Mucosa of stomach (tissue), 1 donor: ENCODE data around the gene LRRC8B.

Experiments
- H3K27me3 ChIP-seq: one replicate; pipeline ENCODE4 v1.7.0; 2013; ENCODE audit warnings: mild to moderate bottlenecking, low read length; ENCODE audit not compliant: control insufficient read depth, insufficient read depth
- H3K36me3 ChIP-seq: one replicate; pipeline ENCODE4 v1.7.0; 2013; ENCODE audit warnings: low read length; ENCODE audit not compliant: control insufficient read depth, insufficient read depth
- H3K4me1 ChIP-seq: one replicate; pipeline ENCODE4 v1.7.0; 2013; ENCODE audit warnings: mild to moderate bottlenecking, low read length; ENCODE audit not compliant: control insufficient read depth, insufficient read depth
- H3K4me3 ChIP-seq: one replicate; pipeline ENCODE4 v1.7.0; 2013; ENCODE audit warnings: low read length
- H3K9ac ChIP-seq: one replicate; pipeline ENCODE4 v1.7.0; 2013; ENCODE audit warnings: mild to moderate bottlenecking, low read length, moderate library complexity
- H3K9me3 ChIP-seq: one replicate; pipeline ENCODE4 v1.7.0; 2013; ENCODE audit warnings: mild to moderate bottlenecking, low read length, moderate library complexity; ENCODE audit not compliant: control insufficient read depth
- donor health status: Pancreatic carcinoma.

LRRC8B gene

GRCh38 chr1:89556726-89557444, 32.3 kb downstream of the LRRC8B start:
- Histone ChIP-seq H3K4me1 (peaks cover 6% of the 10 kb centered on the region), H3K36me3 (no peaks in the 10 kb centered on the region), H3K4me3 (no peak overlapping the region), H3K9me3 (no peaks in the 10 kb centered on the region), H3K9ac (no peak overlapping the region), H3K27me3 (no peaks in the 10 kb centered on the region)

- no peaks in the 10 kb centered on the region for H3K36me3 ChIP-seq
- peaks cover 6% of the 10 kb centered on the region for H3K4me1 ChIP-seq
- H3K9ac ChIP-seq, result no peak overlapping the region
- no peaks in the 10 kb centered on the region for H3K27me3 ChIP-seq
- H3K4me3 ChIP-seq, result no peak overlapping the region
- no peaks in the 10 kb centered on the region for H3K9me3 ChIP-seq
Observed at GRCh38 chr1:89557445-89557825, 32.8 kb downstream of the LRRC8B start.

- Histone ChIP-seq H3K4me3 (no peak overlapping the region), H3K4me1 (peaks cover 6% of the 10 kb centered on the region), H3K9me3 (no peaks in the 10 kb centered on the region), H3K36me3 (no peaks in the 10 kb centered on the region), H3K27me3 (no peaks in the 10 kb centered on the region), H3K9ac (no peak overlapping the region)
Observed at GRCh38 chr1:89557956-89558355, 33.3 kb downstream of the LRRC8B start.

- Histone ChIP-seq H3K36me3 (no peaks in the 10 kb centered on the region), H3K9me3 (no peaks in the 10 kb centered on the region), H3K9ac (no peak overlapping the region), H3K4me3 (no peak overlapping the region), H3K4me1 (no peaks in the 10 kb centered on the region), H3K27me3 (no peaks in the 10 kb centered on the region)
Observed at GRCh38 chr1:89563957-89564604, 39.5 kb downstream of the LRRC8B start.

- H3K4me1 ChIP-seq, result no peaks in the 10 kb centered on the region
- H3K9me3 ChIP-seq, result no peaks in the 10 kb centered on the region
- H3K27me3 ChIP-seq, result no peaks in the 10 kb centered on the region
- no peak overlapping the region for H3K9ac ChIP-seq
- H3K36me3 ChIP-seq, result no peaks in the 10 kb centered on the region
- no peak overlapping the region for H3K4me3 ChIP-seq
Observed at GRCh38 chr1:89565521-89565920, 40.9 kb downstream of the LRRC8B start.

GRCh38 chr1:89566761-89567174, 42.1 kb downstream of the LRRC8B start:
- no peaks in the 10 kb centered on the region for H3K36me3 ChIP-seq
- no peaks in the 10 kb centered on the region for H3K27me3 ChIP-seq
- no peak overlapping the region for H3K9ac ChIP-seq
- H3K4me3 ChIP-seq, result no peak overlapping the region
- no peaks in the 10 kb centered on the region for H3K4me1 ChIP-seq
- no peaks in the 10 kb centered on the region for H3K9me3 ChIP-seq

- Histone ChIP-seq H3K4me1 (no peaks in the 10 kb centered on the region), H3K36me3 (no peaks in the 10 kb centered on the region), H3K9me3 (no peaks in the 10 kb centered on the region), H3K27me3 (no peaks in the 10 kb centered on the region), H3K4me3 (no peak overlapping the region), H3K9ac (no peak overlapping the region)
Observed at GRCh38 chr1:89567797-89568196, 43.2 kb downstream of the LRRC8B start.

GRCh38 chr1:89573410-89573809, 48.8 kb downstream of the LRRC8B start:
- no peak overlapping the region for H3K9ac ChIP-seq
- H3K9me3 ChIP-seq, result no peaks in the 10 kb centered on the region
- H3K4me1 ChIP-seq, result no peaks in the 10 kb centered on the region
- H3K36me3 ChIP-seq, result no peaks in the 10 kb centered on the region
- no peaks in the 10 kb centered on the region for H3K27me3 ChIP-seq
- H3K4me3 ChIP-seq, result no peak overlapping the region

GRCh38 chr1:89574621-89575020, 50.0 kb downstream of the LRRC8B start:
- no peaks in the 10 kb centered on the region for H3K9me3 ChIP-seq
- H3K4me3 ChIP-seq, result no peak overlapping the region
- H3K9ac ChIP-seq, result no peak overlapping the region
- no peaks in the 10 kb centered on the region for H3K27me3 ChIP-seq
- H3K4me1 ChIP-seq, result no peaks in the 10 kb centered on the region
- H3K36me3 ChIP-seq, result no peaks in the 10 kb centered on the region

- no peaks in the 10 kb centered on the region for H3K36me3 ChIP-seq
- no peaks in the 10 kb centered on the region for H3K27me3 ChIP-seq
- H3K4me1 ChIP-seq, result no peaks in the 10 kb centered on the region
- H3K4me3 ChIP-seq, result no peak overlapping the region
- no peak overlapping the region for H3K9ac ChIP-seq
- no peaks in the 10 kb centered on the region for H3K9me3 ChIP-seq
Observed at GRCh38 chr1:89575207-89575606, 50.6 kb downstream of the LRRC8B start.

- Histone ChIP-seq H3K36me3 (no peaks in the 10 kb centered on the region), H3K9me3 (no peaks in the 10 kb centered on the region), H3K4me3 (no peak overlapping the region), H3K27me3 (no peaks in the 10 kb centered on the region), H3K4me1 (no peaks in the 10 kb centered on the region), H3K9ac (no peak overlapping the region)
Observed at GRCh38 chr1:89576013-89576412, 51.4 kb downstream of the LRRC8B start.

GRCh38 chr1:89578151-89578550, 53.5 kb downstream of the LRRC8B start:
- H3K4me3 ChIP-seq, result no peak overlapping the region
- no peaks in the 10 kb centered on the region for H3K4me1 ChIP-seq
- H3K27me3 ChIP-seq, result no peaks in the 10 kb centered on the region
- no peaks in the 10 kb centered on the region for H3K36me3 ChIP-seq
- no peak overlapping the region for H3K9ac ChIP-seq
- no peaks in the 10 kb centered on the region for H3K9me3 ChIP-seq
